Measurements from ENCODE around the gene DNAJC28.

- no peak for TF ChIP-seq POLR2AphosphoS5 (IDR thresholded peaks at IDR 0.05; ENCODE audit: low read depth)
- no peak for TF ChIP-seq CTCF (conservative IDR thresholded peaks at IDR 0.05; ENCODE audit: low read depth in 2 of 2)
- TF ChIP-seq EZH2 (IDR thresholded peaks at IDR 0.05; ENCODE audit: low read depth, unreplicated experiment): no peak
- TF ChIP-seq EZH2phosphoT487 (IDR thresholded peaks at IDR 0.05; ENCODE audit: unreplicated experiment): no peak
- no peak for TF ChIP-seq CREB1 (CRISPR knock-in tag; IDR thresholded peaks at IDR 0.05; ENCODE audit: low read depth)
- no peak for TF ChIP-seq REST (IDR thresholded peaks at IDR 0.05; ENCODE audit: unreplicated experiment)
- TF ChIP-seq JUNB (IDR thresholded peaks at IDR 0.05; ENCODE audit: unreplicated experiment): no peak
- TF ChIP-seq ZNF331 (CRISPR knock-in tag; IDR thresholded peaks at IDR 0.05; ENCODE audit: low read depth): no peak
Measured at GRCh38 chr21:33449616-33450015, 41.9 kb downstream of the DNAJC28 start.
